ENCODE measurements around the gene UNC5CL. TPM values are rescaled to one million over a fixed set of nuclear protein-coding genes. Genes with fewer than 3 reads are reported as not detected.
"Not testable (repeated sequence)": the region's sequence is repeated elsewhere in the genome, so short reads cannot be mapped to it uniquely, and the experiment has no call there.

The UNC5CL gene
- total RNA-seq, 1 donor from 2014 or later, result 2.2 TPM

- ChIA-PET CTCF (interaction anchor here (0.7 to 4.7 kb wide), 2 partner anchors 14 to 598 kb away, joined by 4 to 16 read pairs; no protein-coding TSS in a partner anchor), POLR2A (no interaction called here)
- no peaks in the 10 kb centered on the region for H3K4me1 Mint-ChIP-seq
- H3K36me3 Mint-ChIP-seq (ENCODE audit: low read depth), result no peaks in the 10 kb centered on the region
- no peak overlapping the region for H3K4me3 Mint-ChIP-seq
- intact Hi-C loops (cut with micrococcal nuclease), result no loop called here
- DNase-seq, result no peak
- no peak for ATAC-seq (ENCODE audit: low read depth)
- H3K9me3 Mint-ChIP-seq, result peaks cover 4% of the 10 kb centered on the region
- TF ChIP-seq CTCF (IDR thresholded peaks at IDR 0.05), result no peak
- H3K27ac Mint-ChIP-seq, result no peak overlapping the region
- peaks cover 6% of the 10 kb centered on the region for H3K27me3 Mint-ChIP-seq
Observed at GRCh38 chr6:41013466-41014153, 25.4 kb downstream of the UNC5CL start.

- no peaks in the 10 kb centered on the region for H3K9me3 Mint-ChIP-seq
- H3K27ac Mint-ChIP-seq, result no peak overlapping the region
- peaks cover 2% of the 10 kb centered on the region for H3K27me3 Mint-ChIP-seq
- ATAC-seq (ENCODE audit: low read depth), result no peak
- CTCF ChIA-PET, result interaction anchor here (4.7 kb wide), 1 partner anchor 16 kb away, joined by 16 read pairs; no protein-coding TSS in a partner anchor
- no peaks in the 10 kb centered on the region for H3K36me3 Mint-ChIP-seq (ENCODE audit: low read depth)
- no peak overlapping the region for H3K4me3 Mint-ChIP-seq
- H3K4me1 Mint-ChIP-seq, result no peaks in the 10 kb centered on the region
- intact Hi-C loops (cut with micrococcal nuclease), result no loop called here
- TF ChIP-seq CTCF (IDR thresholded peaks at IDR 0.05), result no peak
- POLR2A ChIA-PET, result no interaction called here
- DNase-seq, result no peak
Observed at GRCh38 chr6:41011673-41012072, 27.3 kb downstream of the UNC5CL start.

GRCh38 chr6:41009669-41010068 lies 29.4 kb downstream of the UNC5CL start:
- H3K27me3 Mint-ChIP-seq, result peaks cover 4% of the 10 kb centered on the region
- no peak overlapping the region for H3K4me3 Mint-ChIP-seq
- ChIA-PET CTCF (no interaction called here), POLR2A (no interaction called here)
- no peak for TF ChIP-seq CTCF (IDR thresholded peaks at IDR 0.05)
- no peaks in the 10 kb centered on the region for H3K9me3 Mint-ChIP-seq
- ATAC-seq (ENCODE audit: low read depth), result no peak
- H3K4me1 Mint-ChIP-seq, result no peaks in the 10 kb centered on the region
- no peaks in the 10 kb centered on the region for H3K36me3 Mint-ChIP-seq (ENCODE audit: low read depth)
- DNase-seq, result no peak
- no peak overlapping the region for H3K27ac Mint-ChIP-seq
- intact Hi-C loops (cut with micrococcal nuclease), result loop anchor here (5.0 kb wide), 1 partner anchor 673 kb away; no protein-coding TSS in a partner anchor

- no peak for DNase-seq
- ATAC-seq (ENCODE audit: low read depth), result no peak
- Mint-ChIP-seq H3K27me3 (peaks cover 11% of the 10 kb centered on the region), H3K4me3 (no peak overlapping the region), H3K36me3 (ENCODE audit: low read depth) (no peaks in the 10 kb centered on the region), H3K27ac (no peak overlapping the region), H3K9me3 (no peaks in the 10 kb centered on the region), H3K4me1 (no peaks in the 10 kb centered on the region)
- no peak for TF ChIP-seq CTCF (IDR thresholded peaks at IDR 0.05)
- POLR2A ChIA-PET, result interaction anchor here (0.7 kb wide), 1 partner anchor 784 kb away, joined by 6 read pairs; no protein-coding TSS in a partner anchor
- CTCF ChIA-PET, result interaction anchor here (0.9 to 2.0 kb wide), 3 partner anchors 19 to 58 kb away, joined by 3 to 8 read pairs (median 5); no protein-coding TSS in a partner anchor
- intact Hi-C loops (cut with micrococcal nuclease), result loop anchor here (5.0 kb wide), 1 partner anchor 674 kb away; no protein-coding TSS in a partner anchor
Observed at GRCh38 chr6:41008011-41008410, 31.0 kb downstream of the UNC5CL start.

GRCh38 chr6:41006980-41007379 lies 32.0 kb downstream of the UNC5CL start:
- H3K4me1 Mint-ChIP-seq; CTCF ChIA-PET; H3K9me3 Mint-ChIP-seq; ATAC-seq (ENCODE audit: low read depth); POLR2A ChIA-PET; DNase-seq; H3K4me3 Mint-ChIP-seq; H3K36me3 Mint-ChIP-seq (ENCODE audit: low read depth); H3K27ac Mint-ChIP-seq: not testable (repeated sequence)
- intact Hi-C loops (cut with micrococcal nuclease), result loop anchor here (1.0 to 5.0 kb wide), 4 partner anchors 20 to 675 kb away; no protein-coding TSS in a partner anchor
- peaks cover 11% of the 10 kb centered on the region for H3K27me3 Mint-ChIP-seq

- H3K4me1 Mint-ChIP-seq; H3K27ac Mint-ChIP-seq; H3K36me3 Mint-ChIP-seq (ENCODE audit: low read depth); H3K9me3 Mint-ChIP-seq; POLR2A ChIA-PET; CTCF ChIA-PET; H3K4me3 Mint-ChIP-seq: not testable (repeated sequence)
- intact Hi-C loops (cut with micrococcal nuclease), result loop anchor here (1.0 to 5.0 kb wide), 4 partner anchors 21 to 676 kb away; no protein-coding TSS in a partner anchor
- ATAC-seq (ENCODE audit: low read depth) (peak; percentile 52), DNase-seq (peak; percentile 29)
- peaks cover 11% of the 10 kb centered on the region for H3K27me3 Mint-ChIP-seq
Observed at GRCh38 chr6:41006217-41006616, 32.8 kb downstream of the UNC5CL start.

Data from activated B cell treated with CpG ODN at 0.5 μM for 24 hours (primary cell).